Stimulated activated naive B cell treated with anti-CD40 and anti-IgM and Interleukin-4, amounts not matched to agents 10 μg/mL and 1 μg/mL and 100 μg/mL, for 72 hours (primary cell): ENCODE data around the gene RECQL5.
"Not testable (repeated sequence)": the region's sequence is repeated elsewhere in the genome, so short reads cannot be mapped to it uniquely, and the experiment has no call there.

ENCODE experiments used
- ATAC-seq, 2 donors: fragments of 150-1000 bp; cut with Tn5 transposase; replicated peaks; 2 replicates each; pipeline ENCODE4 v1.10.0; 2021; ENCODE audit warnings: moderate library complexity in 1 of 2
- DNase-seq: peaks from one replicate; pipeline ENCODE4 v3.0.0; 2021
- H3K27ac Mint-ChIP-seq: one replicate; pipeline ENCODE4 v1.8.0; 2022; ENCODE audit warnings: mild to moderate bottlenecking, mixed read lengths
- H3K27me3 Mint-ChIP-seq, 2 donors: one replicate each; pipeline ENCODE4 v1.8.0; 2022; ENCODE audit warnings: mixed read lengths in 2 of 2
- H3K36me3 Mint-ChIP-seq, 2 donors: one replicate each; pipeline ENCODE4 v1.8.0; 2022; ENCODE audit warnings: mixed read lengths in 2 of 2, mild to moderate bottlenecking in 1 of 2
- H3K4me1 Mint-ChIP-seq, 2 donors: one replicate each; pipeline ENCODE4 v1.8.0; 2022; ENCODE audit warnings: mixed read lengths in 2 of 2, mild to moderate bottlenecking in 1 of 2
- H3K4me3 Mint-ChIP-seq, 2 donors: one replicate each; pipeline ENCODE4 v1.8.0; 2022; ENCODE audit warnings: mild to moderate bottlenecking in 2 of 2, mixed read lengths in 2 of 2, moderate library complexity in 1 of 2
- H3K9me3 Mint-ChIP-seq, 2 donors: one replicate each; pipeline ENCODE4 v1.8.0; 2022; ENCODE audit warnings: mixed read lengths in 2 of 2, mild to moderate bottlenecking in 1 of 2

Gene RECQL5

GRCh38 chr17:75638039-75638438 is 28.9 kb downstream of the RECQL5 start:
- peaks cover 7 to 11% of the 10 kb centered on the region in 2 donors for H3K36me3 Mint-ChIP-seq
- DNase-seq, ATAC-seq, H3K4me3 Mint-ChIP-seq, H3K27me3 Mint-ChIP-seq, H3K9me3 Mint-ChIP-seq: not testable (repeated sequence)
- H3K4me1 Mint-ChIP-seq = peaks cover 5 to 17% of the 10 kb centered on the region in 2 donors
- H3K27ac Mint-ChIP-seq = peak overlapping the region; percentile 37

- Mint-ChIP-seq H3K4me1 (peaks cover 6 to 20% of the 10 kb centered on the region in 2 donors), H3K27ac (no peak overlapping the region), H3K27me3 (no peaks in the 10 kb centered on the region), H3K36me3 (peaks cover 7 to 11% of the 10 kb centered on the region in 2 donors), H3K9me3 (no peaks in the 10 kb centered on the region), H3K4me3 (no peak overlapping the region)
- DNase-seq (no peak), ATAC-seq (no peak)
Measured at GRCh38 chr17:75637551-75637950, 29.4 kb downstream of the RECQL5 start.

GRCh38 chr17:75637143-75637538 is 29.8 kb downstream of the RECQL5 start:
- Mint-ChIP-seq H3K9me3 (no peaks in the 10 kb centered on the region), H3K27me3 (no peaks in the 10 kb centered on the region), H3K4me3 (no peak overlapping the region), H3K4me1 (peaks cover 6 to 20% of the 10 kb centered on the region in 2 donors), H3K36me3 (peaks cover 7 to 11% of the 10 kb centered on the region in 2 donors), H3K27ac (no peak overlapping the region)
- DNase-seq (no peak), ATAC-seq (no peak)

- H3K4me3 Mint-ChIP-seq = no peak overlapping the region
- H3K27ac Mint-ChIP-seq = no peak overlapping the region
- H3K4me1 Mint-ChIP-seq = peaks cover 6 to 20% of the 10 kb centered on the region in 2 donors
- no peaks in the 10 kb centered on the region for H3K9me3 Mint-ChIP-seq
- H3K36me3 Mint-ChIP-seq = peaks cover 7 to 11% of the 10 kb centered on the region in 2 donors
- no peaks in the 10 kb centered on the region for H3K27me3 Mint-ChIP-seq
- ATAC-seq = no peak
- no peak for DNase-seq
Measured at GRCh38 chr17:75636381-75637142, 30.4 kb downstream of the RECQL5 start.

GRCh38 chr17:75635610-75636202 is 31.2 kb downstream of the RECQL5 start:
- DNase-seq = no peak
- Mint-ChIP-seq H3K4me1 (peaks cover 6 to 20% of the 10 kb centered on the region in 2 donors), H3K27ac (no peak overlapping the region), H3K27me3 (no peaks in the 10 kb centered on the region), H3K36me3 (peaks cover 11 to 17% of the 10 kb centered on the region in 2 donors), H3K4me3 (no peak overlapping the region), H3K9me3 (no peaks in the 10 kb centered on the region)
- ATAC-seq = no peak

GRCh38 chr17:75634754-75635609 is 32.0 kb downstream of the RECQL5 start:
- no peak for ATAC-seq
- Mint-ChIP-seq H3K9me3 (no peaks in the 10 kb centered on the region), H3K36me3 (peaks cover 14 to 17% of the 10 kb centered on the region in 2 donors), H3K4me3 (no peak overlapping the region), H3K27ac (peak overlapping the region; percentile 65), H3K4me1 (peaks cover 6 to 20% of the 10 kb centered on the region in 2 donors), H3K27me3 (no peaks in the 10 kb centered on the region)
- DNase-seq = no peak

- no peak overlapping the region for H3K27ac Mint-ChIP-seq
- ATAC-seq = no peak
- H3K27me3 Mint-ChIP-seq = no peaks in the 10 kb centered on the region
- no peaks in the 10 kb centered on the region for H3K9me3 Mint-ChIP-seq
- no peak for DNase-seq
- peaks cover 6 to 20% of the 10 kb centered on the region in 2 donors for H3K4me1 Mint-ChIP-seq
- H3K36me3 Mint-ChIP-seq = peaks cover 14 to 15% of the 10 kb centered on the region in 2 donors
- no peak overlapping the region for H3K4me3 Mint-ChIP-seq
Measured at GRCh38 chr17:75634376-75634740, 32.6 kb downstream of the RECQL5 start.

- H3K4me1 Mint-ChIP-seq = peaks cover 6 to 20% of the 10 kb centered on the region in 2 donors
- H3K4me3 Mint-ChIP-seq = no peak overlapping the region
- peak; percentile 31 for DNase-seq
- H3K9me3 Mint-ChIP-seq = no peaks in the 10 kb centered on the region
- H3K36me3 Mint-ChIP-seq = peaks cover 17% of the 10 kb centered on the region in 2 donors
- no peaks in the 10 kb centered on the region for H3K27me3 Mint-ChIP-seq
- peak; percentile 61 to 62 for ATAC-seq
- peak overlapping the region; percentile 43 for H3K27ac Mint-ChIP-seq
Measured at GRCh38 chr17:75633486-75634375, 33.2 kb downstream of the RECQL5 start.

- H3K27me3 Mint-ChIP-seq = no peaks in the 10 kb centered on the region
- DNase-seq = peak; percentile 62
- peaks cover 15 to 22% of the 10 kb centered on the region in 2 donors for H3K36me3 Mint-ChIP-seq
- peak within 1 kb of the TSS; percentile 13 to 43 for H3K4me3 Mint-ChIP-seq
- H3K9me3 Mint-ChIP-seq = no peaks in the 10 kb centered on the region
- ATAC-seq = peak; percentile 92
- H3K4me1 Mint-ChIP-seq = peaks cover 8 to 20% of the 10 kb centered on the region in 2 donors
- peak within 1 kb of the TSS; percentile 43 for H3K27ac Mint-ChIP-seq
Measured at GRCh38 chr17:75632863-75633485, 34.0 kb downstream of the RECQL5 start, which contains the start of gene SMIM5. SMIM5 (plus strand) TSS chr17:75633434; CDS start chr17:75640202, 6,768 bp downstream.

GRCh38 chr17:75632428-75632827 is 34.5 kb downstream of the RECQL5 start:
- no peak overlapping the region for H3K4me3 Mint-ChIP-seq
- no peaks in the 10 kb centered on the region for H3K9me3 Mint-ChIP-seq
- no peaks in the 10 kb centered on the region for H3K27me3 Mint-ChIP-seq
- H3K4me1 Mint-ChIP-seq = peaks cover 8 to 20% of the 10 kb centered on the region in 2 donors
- no peak overlapping the region for H3K27ac Mint-ChIP-seq
- H3K36me3 Mint-ChIP-seq = peaks cover 15 to 24% of the 10 kb centered on the region in 2 donors
- DNase-seq (no peak), ATAC-seq (no peak)

- no peak for DNase-seq
- H3K36me3 Mint-ChIP-seq = peaks cover 15 to 25% of the 10 kb centered on the region in 2 donors
- H3K4me1 Mint-ChIP-seq = peaks cover 8 to 27% of the 10 kb centered on the region in 2 donors
Measured at GRCh38 chr17:75631353-75631752, 35.6 kb downstream of the RECQL5 start.

GRCh38 chr17:75630071-75630917 is 36.7 kb downstream of the RECQL5 start:
- peaks cover 16 to 27% of the 10 kb centered on the region in 2 donors for H3K36me3 Mint-ChIP-seq
- DNase-seq = no peak
- no peaks in the 10 kb centered on the region for H3K9me3 Mint-ChIP-seq
- peak overlapping the region; percentile 38 for H3K27ac Mint-ChIP-seq
- ATAC-seq = no peak
- no peaks in the 10 kb centered on the region for H3K27me3 Mint-ChIP-seq
- no peak overlapping the region for H3K4me3 Mint-ChIP-seq
- H3K4me1 Mint-ChIP-seq = peaks cover 11 to 34% of the 10 kb centered on the region in 2 donors

More at GRCh38 chr17:75631353-75631752, 35.6 kb downstream of the RECQL5 start:
- no peak for ATAC-seq
- Mint-ChIP-seq H3K27me3 (no peaks in the 10 kb centered on the region), H3K9me3 (no peaks in the 10 kb centered on the region), H3K4me3 (no peak overlapping the region), H3K27ac (no peak overlapping the region)
